ENCODE results near the gene ARHGAP26.
"Not testable (repeated sequence)": the region's sequence is repeated elsewhere in the genome, so short reads cannot be mapped to it uniquely, and the experiment has no call there.

ARHGAP26 gene

DNA sequence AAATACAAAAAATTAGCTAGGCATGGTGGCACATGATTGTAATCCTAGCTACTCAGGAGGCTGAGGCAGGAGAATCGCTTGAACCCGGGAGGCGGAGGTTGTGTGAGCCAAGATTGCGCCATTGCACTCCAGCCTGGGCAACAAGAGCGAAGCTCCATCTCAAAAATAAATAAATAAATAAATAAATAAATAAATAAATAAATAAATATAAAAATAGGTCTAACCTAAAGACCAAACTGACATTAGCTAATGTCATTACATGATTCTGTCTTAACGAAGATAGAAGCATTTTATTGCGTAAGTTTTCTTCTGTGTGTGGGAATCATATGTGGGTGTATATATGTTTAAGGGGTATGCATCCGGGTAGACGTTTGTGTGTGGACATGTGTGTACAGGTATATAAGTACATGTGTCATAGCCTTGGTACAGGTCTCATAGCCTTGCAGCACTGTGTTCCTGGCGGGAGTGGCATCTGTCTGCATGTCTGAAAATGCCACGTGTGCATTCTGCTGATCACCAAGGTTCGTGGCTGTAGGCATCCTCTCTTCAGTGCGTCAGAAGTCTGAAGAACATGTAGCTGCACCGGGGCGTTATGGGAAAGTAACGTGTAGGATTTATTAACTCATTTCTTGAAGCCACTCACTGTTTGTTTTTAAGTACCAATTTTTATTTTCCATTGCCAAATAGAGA is 335.2 kb downstream of the ARHGAP26 start:
- no peak for DNase-seq

DNA sequence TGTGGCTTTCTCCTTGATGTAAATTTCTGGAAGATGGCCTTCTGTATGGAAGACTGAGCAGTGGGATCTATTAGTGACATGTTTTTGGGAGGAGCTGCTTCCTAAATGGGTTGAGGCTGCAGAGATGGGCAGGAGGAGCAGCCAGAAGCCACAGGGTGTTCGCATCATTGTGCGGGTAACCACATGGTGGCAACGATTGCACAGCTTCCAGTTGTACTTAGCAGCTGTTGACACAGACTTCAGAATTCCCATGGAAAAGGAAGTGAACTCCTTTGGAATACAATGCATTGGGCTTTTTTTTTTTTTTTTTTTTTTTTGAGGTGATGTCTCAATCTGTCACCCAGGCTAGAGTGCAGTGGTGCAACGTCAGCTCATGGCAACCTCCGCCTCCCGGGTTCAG is 336.0 kb downstream of the ARHGAP26 start:
- DNase-seq, result peak; percentile 9 to 57 (median 9)

DNA sequence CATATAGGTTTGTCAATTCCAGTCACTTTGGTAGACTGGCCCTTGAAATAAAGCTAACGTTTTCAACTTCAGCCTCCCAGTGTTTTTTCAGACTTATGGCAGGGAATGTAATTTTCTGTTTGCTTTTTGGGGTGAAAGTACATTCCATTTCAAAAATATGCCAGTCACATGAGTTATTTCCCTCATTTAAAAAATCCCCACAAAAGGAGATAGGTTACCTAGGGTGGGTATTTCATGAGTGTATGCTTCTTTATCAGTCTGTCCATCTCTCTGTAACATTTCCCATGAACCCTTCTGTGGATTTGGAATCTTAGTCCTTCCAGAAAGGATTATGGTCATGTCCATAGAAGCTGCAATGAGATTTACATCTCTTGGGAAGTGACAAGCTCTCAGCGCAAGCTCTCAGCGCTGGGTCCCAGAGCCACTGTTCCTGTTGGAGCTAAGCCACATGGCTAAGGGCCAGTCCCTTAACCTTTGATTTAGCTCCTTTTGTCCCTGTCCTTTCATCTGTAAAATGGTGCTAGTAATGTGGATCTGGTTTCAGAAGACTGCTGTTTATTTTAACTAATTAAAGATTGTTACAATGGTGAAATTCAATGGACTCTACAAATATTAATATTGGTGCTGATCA is 338.4 kb downstream of the ARHGAP26 start:
- DNase-seq, result peak in 2 of 3 experiments; percentile 31 to 69

DNA sequence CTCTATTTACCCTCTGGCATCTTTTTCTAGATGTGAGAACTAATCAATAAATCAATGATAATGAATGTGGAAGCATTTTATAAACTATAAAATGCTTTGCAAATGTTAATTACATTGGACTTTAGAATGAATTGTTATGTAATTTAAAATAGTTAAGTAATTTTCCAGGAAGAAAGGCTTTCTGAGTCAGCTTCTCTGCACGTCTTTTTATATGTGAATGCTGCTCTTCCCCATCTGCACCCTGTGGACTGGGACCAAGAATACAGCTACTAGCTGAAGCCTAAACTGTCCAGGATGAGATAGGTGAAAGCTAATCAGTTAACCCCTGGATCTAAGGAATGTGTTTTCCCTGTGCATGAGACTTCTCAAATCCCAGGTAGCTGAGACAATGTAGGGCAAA is 340.4 kb downstream of the ARHGAP26 start:
- DNase-seq, result no peak

DNA sequence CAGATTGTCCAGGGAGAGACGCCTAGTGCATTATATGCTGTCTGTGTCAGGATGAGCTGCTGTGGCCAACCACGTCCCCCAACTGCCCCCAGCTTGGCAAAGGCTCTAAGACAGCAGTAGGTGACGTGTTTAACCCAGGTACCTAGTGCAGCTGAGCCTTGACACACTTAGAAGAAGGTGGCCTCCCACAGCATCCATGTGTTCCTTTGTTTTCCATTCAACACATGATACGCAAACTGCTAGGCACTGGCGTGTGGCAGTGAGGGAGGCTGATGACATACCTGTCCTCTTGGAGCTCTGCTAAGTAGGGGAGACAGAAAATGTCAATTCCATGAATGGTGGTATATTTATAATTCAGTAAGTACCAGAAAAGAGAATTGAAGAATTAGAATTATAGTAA is 341.6 kb downstream of the ARHGAP26 start:
- DNase-seq, result no peak

DNA sequence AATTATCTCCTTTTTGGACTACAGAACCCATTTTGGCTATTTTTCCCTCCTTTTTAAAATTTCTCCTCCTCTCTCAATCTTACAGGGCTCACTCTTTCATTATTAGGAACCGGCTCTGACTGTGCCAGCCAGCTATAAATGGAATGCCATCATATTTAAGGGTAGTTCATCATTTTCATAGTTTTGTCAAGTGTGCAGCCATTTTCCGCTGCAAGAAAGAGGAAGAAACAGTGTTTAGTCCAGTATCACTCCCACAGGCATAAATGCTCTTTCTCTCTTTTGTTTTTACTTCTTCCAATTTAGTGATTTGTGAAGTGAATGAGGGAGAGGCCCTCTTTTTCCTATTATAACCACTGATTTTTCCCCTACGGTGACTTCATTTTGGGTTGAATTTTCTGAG is 343.3 kb downstream of the ARHGAP26 start:
- no peak for DNase-seq

DNA sequence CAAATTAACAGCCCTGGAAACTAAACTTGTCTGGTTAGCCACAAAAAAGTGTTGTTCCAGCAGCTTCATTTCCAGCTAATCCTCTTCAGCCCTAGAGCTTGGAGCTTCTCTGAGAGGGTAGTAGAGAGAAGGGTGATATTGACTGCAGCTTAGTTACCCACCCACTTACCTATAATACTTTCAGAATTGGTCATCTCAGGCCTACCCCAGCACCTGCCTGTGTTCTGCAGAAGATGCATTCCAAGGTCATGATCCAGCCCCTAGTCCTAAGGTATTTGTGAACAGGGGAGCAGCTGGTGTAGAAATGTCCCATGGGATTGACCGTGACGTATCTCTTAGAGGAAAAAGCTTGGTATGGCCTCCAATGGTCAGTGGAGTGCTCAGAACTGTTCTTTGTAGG is 344.3 kb downstream of the ARHGAP26 start:
- DNase-seq, result no peak

DNA sequence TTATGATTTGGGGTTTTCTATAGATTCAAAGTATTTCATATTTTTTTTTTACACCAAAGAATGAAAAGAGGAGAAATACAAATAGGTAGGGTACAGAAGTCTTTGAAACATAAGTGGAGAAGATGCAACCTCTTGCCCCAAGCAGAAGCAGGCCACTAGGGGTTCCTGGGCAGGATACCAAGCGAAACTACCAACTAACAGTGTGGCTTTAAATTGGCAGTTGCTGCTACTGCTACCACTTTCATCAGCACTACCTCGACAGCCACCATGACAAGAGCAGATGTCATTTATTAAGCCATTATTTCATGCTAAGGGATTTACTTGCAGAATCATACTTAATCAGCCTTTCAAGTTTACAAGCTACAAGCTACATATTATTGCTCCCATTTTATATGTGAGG is 345.2 kb downstream of the ARHGAP26 start:
- no peak for DNase-seq

DNA sequence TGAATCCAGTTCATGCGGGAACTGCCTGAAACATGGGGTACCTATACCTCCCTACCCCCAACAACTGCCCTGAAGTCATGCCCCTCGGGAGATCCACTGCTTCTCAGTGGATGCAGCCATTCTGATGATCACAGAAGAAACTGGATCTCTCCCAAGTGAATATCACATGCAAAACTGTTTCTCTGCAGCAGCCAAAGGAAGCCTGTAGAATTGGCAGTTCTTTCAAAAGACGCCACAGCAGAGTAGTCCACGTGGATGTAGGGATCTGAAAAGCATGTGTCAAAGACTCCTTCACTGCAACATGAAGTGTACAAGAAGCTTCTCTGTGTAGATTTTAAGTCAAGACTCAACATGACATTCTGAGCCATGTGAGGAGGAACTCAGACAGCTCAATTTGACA is 346.6 kb downstream of the ARHGAP26 start:
- no peak for DNase-seq

DNA sequence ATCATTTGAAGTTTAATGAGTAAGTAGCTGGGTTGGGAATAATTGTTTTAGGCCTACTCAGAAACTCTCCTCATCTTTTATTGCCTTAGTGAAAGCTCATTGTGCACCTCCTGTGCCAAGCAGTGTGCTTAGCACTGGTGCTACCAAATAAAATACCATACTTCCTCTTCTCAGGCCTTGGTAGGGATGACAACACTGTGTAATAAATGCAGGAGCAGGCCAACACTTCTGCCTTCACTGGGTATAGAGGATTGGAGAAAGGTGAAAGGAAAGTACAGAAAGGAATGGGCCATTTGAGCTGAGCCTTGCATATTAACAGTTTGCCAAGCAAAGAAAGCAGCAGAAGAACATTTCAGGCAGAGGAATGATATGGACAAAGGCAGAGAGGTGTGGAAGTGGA is 347.6 kb downstream of the ARHGAP26 start:
- no peak for DNase-seq

DNA sequence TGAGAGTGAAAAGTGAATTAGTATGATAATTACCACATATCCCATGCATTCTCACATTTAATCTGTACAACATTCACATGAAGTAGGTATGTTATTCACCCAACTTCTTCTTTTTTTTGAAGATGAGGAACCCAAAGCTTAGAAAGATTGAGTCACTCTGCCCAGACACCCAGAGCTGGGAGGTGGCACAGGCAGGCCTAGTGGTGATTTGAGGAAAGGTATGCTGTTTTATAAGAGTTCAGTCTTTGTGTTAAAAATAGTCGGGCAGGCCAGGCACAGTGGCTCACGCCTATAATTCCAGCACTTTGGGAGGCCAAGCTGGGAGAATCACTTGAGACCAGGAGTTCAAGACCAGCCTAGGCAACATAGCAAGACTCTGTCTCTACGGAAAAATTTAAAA is 348.0 kb downstream of the ARHGAP26 start:
- no peak for DNase-seq

DNA sequence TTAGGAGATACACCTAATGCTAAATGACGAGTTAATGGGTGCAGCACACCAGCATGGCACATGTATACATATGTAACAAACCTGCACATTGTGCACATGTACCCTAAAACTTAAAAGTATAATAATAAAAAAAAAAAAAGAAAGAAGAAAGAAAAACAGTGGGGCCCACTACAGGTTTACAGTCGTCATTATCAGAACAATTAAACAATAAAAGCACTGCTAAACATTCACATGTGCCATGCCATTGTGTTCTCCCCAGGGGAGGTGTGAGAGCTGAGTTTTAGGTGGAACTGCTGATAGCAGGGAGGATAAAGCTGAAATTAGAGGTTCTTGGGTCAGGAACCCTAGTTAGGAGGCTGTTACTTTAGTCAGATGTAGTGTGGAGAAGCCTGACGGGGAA is 348.6 kb downstream of the ARHGAP26 start:
- DNase-seq, result not testable (repeated sequence)

DNA sequence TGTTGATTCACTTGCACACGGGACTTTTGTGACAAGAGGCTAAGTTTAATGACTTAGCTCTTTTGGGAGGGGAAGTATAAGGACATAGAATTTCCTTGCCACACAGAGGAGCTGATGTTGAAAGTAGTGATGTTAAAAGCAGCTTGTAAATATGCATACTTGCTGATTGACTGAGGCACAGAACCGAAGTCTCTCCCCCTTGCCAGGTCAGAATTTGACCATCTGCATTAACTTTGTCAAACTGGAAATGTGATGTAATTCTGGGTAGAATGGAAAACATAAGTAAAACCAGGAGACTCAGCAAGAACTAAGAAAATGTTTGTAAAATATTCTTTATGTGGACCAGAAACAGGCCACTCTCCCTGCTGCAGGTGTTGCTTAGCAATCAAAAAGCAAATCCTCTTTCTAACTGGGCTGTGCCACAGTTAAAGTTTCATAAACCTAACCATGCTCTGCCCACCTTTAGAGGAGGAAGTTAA is 349.2 kb downstream of the ARHGAP26 start:
- no peak for DNase-seq

DNA sequence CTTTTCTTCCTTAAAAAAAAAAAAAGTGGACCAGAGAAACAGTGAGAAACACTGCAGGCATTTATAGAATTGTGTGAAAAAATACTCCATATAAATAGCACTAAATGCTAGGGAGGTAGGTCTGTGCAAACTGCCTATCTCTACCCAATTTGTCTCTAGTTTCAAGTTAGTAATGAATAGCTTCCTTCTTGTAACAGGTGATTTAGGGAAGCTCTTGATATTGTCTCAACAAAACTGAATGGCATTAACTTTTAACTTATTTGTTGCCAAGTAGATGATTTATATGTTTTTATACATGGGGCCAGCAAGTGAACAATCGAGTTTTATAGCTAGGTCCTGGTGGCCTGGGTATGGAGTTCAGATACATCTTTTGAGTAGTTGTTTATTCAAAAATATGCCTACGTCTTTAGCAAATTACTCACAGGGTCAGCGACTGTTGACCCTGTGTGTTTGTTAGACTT is 349.7 kb downstream of the ARHGAP26 start:
- peak in 1 of 3 experiments; percentile 70 for DNase-seq

DNA sequence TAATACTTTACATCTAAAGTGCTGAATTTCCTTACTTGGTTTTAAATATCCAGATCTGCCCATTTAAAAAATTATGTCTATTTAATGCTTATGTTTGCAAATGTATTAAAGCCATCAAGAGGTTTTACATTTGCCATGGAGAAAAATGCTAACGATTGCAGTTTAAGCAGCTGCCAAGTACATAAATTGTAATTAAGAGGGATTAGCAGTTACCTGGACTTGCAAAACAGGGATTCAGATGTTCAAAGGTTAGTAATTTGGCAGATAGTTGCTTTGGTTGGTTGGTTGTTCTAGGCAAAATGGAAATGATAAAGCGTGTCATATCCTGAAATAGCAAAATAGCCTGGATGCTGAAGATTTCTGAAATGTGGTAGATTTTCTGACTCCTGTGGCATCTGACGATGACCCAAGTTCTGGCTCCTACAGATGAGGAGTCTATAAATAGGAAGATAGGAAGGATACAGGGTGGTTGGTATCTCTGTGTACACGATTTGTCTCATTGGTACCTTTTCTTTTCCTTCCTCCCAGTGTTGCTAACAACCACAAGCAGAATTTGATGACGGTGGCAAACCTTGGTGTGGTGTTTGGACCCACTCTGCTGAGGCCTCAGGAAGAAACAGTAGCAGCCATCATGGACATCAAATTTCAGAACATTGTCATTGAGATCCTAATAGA is 350.4 kb downstream of the ARHGAP26 start:
- peak in 1 of 3 experiments; percentile 70 for DNase-seq

DNA sequence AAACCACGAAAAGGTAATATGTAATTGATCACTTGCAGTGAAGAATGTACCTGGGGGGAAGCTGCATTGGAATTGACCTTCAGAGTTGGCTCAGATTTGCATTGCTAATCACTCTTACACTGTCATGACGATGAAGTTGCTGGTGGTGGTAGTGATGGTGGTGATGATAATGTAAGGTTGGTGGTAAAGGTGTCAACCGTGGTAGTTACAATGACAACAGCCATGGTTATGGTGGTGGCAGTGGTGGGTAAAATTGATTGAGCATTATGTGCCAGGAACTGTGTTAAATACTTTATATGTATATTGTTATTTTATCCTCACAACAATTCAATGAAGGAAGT is 350.9 kb downstream of the ARHGAP26 start:
- no peak for DNase-seq

DNA sequence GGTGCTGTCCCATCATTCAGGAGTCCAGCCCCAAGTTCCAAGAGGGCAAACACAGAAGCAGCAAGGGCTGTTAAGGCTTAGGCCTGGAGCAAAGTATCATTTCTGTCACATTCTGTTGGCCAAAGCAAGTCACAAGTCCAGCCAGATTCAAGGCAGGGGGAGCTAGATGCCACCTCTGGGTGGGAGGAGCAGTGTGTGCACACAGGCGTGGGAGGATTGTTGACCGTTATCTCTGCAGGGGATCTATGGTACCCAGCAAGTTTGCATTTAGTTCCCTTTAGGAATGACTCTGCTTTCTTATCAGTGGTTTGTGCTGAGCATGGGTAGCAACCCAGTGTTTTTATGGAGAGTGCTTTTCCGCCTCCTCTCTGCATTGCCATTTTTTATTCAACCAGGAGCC is 354.4 kb downstream of the ARHGAP26 start:
- peak in 1 of 3 experiments; percentile 3 for DNase-seq

DNA sequence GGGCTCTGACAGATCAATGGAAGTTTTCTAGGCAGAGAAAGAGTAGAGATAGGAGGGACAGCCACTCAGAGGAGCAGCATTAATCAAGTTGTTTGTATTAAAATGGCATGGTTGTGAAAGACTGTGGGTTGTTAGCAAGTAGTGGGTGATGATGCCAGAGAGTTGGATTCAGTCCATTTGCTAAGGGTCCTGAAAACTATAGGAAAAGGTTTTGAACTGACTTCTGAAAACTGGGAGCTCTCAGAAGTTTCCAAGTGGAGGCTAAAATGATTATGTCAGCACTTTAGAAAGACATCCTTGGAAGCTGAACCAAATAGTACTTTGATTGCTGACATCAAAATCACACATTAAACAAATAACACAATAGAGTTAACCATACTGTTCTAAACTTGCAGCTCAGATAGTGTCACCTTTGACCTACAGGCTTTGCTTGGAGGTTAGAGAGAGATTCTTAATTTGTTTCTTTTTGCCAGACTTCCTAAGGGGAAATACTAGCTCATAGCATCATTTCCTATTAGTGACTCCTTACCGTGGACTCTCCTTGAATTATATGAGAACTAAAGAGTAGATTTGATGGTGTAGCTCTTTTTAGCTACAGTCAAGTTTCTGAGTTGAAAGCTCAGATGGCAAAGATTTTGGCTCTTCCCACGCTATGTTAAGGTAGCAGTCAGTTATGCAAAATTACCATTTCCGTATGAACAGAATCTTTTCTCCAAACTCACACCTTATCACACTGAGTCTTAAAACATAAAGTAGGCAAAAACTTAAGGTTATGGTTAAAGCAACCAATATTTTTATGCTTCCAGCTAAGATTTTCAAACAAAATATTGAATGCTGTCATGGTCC is 356.2 kb downstream of the ARHGAP26 start:
- no peak for DNase-seq

DNA sequence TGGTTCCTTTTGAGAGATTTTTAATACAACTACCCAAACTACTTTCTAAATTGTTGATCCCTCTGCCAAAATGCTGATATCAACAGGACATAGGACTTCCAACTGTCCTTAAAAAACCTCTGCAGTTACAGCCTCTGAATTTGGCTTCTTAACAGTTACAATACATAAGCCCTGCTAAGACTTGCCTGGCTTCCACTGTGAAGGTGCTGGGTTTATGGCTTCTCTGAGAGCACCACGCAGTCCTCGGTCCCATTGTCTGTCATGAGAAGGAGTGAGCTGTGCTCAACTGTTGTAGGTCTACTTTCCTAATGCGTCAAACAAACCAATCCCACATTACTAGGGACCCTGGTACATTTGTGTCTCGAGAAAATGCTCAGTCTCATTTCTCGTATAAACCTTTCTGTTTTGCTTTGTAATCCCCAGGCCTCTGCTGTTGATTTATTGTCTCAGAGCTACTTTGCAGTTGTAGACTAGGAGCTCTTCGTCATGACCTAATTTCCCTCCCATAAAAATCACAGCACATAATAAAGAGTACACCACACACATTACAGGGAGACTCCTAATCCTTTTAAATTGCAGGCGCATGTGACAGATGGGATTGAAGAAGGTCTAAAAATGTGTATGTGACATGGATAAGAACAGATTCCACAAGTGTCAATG is 358.4 kb downstream of the ARHGAP26 start:
- DNase-seq, result peak in 1 of 3 experiments; percentile 6

DNA sequence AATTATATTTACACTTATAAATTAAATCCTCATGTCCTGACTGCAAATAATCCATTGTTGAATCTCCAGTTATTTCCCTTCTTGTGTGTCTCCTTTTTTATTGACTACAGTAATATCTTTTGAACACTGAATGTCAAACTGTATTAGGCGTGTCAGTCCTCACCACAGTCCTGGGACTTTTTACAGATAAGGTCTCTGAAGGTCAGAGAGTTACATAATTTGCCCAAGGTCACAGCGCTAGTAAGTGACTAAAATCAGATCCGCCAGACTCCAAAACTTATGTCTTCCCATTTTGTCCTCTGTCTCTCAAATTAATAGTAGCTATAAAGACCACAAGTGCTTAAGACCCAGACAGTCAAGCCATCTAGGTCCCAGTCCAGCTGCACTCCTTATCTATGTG is 359.0 kb downstream of the ARHGAP26 start:
- DNase-seq, result no peak

DNA sequence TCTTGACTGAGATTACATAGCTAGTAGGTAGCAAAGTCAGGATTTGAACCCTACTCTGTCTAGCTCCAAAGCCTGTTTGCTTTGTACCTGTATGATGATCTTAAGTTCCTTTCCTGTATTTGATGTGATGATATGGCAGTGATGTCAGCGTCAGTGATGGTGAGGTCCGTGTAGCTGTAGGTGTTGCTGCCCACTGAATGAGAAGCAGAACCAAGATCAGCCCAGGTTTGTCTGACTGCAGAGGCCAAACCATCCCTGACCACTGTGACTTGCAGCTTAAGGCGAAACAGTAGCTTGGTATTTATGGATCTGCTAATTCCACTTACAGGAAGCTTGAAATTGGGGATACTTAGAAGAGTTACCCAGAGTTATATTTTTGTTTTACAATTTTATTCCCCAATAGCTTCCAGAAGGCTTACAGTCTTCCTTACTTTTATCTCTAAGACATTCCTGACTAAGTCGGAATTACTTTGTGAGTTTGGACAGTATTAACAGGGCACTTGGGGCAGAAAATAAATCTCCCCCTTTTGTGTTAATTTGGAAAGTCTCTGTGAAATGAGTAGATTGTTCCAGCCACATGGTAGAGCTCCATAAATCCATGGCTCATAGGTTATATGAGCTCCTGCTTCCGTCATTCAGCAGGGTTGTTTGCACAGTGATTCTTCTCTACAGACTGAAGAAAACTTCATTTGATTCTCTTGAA is 359.9 kb downstream of the ARHGAP26 start:
- no peak for DNase-seq

All from NCI-H1417 (cell line).